Measurements from ENCODE around the gene RGCC.

DNA sequence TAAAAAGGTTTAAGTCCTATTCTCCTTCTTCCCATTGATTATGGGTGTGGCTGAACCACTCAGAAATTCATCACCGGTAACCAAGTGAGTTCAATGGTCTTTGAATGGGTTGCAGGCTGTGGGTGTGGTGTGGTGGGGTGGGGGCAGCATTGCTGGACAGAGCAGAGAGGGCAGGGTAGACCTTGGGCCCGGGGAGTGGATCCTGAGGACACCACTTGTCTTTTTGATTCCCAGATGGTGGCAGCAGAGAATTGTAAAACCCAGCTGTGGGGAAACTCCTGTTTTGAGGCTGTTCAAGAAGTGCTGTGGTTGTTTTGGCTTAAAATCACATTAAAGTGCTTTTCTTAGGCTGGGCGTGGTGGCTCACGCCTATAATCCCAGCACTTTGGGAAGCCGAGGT, 45.8 kb upstream of the RGCC start:
- TF ChIP-seq, protein P1, sequence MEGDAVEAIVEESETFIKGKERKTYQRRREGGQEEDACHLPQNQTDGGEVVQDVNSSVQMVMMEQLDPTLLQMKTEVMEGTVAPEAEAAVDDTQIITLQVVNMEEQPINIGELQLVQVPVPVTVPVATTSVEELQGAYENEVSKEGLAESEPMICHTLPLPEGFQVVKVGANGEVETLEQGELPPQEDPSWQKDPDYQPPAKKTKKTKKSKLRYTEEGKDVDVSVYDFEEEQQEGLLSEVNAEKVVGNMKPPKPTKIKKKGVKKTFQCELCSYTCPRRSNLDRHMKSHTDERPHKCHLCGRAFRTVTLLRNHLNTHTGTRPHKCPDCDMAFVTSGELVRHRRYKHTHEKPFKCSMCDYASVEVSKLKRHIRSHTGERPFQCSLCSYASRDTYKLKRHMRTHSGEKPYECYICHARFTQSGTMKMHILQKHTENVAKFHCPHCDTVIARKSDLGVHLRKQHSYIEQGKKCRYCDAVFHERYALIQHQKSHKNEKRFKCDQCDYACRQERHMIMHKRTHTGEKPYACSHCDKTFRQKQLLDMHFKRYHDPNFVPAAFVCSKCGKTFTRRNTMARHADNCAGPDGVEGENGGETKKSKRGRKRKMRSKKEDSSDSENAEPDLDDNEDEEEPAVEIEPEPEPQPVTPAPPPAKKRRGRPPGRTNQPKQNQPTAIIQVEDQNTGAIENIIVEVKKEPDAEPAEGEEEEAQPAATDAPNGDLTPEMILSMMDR (IDR thresholded peaks at IDR 0.05), result no peak
- no peak for TF ChIP-seq POLR2A (IDR thresholded peaks at IDR 0.05)

Data from lower leg skin (tissue), 3 donors.